DMS 273 treated with DMSO at 0.1 percent for 48 hours (cell line): ENCODE results near the gene SULT4A1.

Source experiments
- DNase-seq: peaks from one replicate; lab custom pipeline; 2025; lab: John Stamatoyannopoulos, UW

Gene SULT4A1

DNA sequence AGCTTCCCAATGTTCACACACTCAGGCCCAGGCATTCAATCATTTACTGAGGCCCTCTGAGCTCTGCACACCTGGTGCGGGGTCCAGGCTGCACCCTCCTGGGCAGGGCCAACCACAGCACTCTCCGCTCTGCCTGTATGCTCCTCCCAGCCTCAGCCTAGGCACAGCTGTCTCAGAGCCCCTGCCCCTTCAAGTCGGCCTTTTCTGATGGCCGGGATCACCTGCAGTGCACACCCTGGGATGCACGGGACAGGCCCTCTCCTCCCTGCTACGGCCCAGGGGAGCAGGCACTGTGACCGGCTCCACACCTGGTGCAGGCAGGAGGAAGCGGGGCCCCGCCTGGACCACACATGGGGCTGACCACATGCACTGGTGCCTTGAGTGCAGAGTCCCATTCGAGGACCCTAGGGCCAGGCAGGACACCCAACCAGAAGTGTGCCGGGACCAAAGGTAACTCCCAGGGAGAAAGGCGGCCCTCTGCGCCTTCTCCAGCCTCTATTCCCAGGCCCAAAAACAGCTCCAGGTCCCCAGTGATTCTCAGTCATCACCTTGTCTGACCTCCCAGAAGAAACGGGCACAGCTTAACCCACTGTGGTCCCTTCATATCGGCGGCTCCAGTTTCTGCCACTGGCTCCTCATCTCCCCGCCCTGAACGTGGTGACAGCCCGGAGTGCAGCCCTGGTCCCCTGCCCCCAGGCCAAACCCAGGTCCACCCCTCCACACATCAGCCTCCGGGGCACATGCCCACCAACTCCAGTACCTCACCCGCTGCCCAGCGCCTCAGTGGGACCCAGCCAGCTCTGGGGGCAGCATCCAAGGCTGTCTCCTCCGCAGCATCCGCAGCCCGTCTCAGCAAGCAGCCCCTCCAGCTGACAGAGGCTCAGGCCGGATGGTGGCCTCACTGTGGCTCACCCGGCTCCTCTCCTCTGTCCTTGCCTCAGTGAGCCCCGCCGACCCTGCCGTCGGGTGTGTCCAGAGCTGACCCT is 17.5 kb downstream of the SULT4A1 start:
- no peak for DNase-seq

DNA sequence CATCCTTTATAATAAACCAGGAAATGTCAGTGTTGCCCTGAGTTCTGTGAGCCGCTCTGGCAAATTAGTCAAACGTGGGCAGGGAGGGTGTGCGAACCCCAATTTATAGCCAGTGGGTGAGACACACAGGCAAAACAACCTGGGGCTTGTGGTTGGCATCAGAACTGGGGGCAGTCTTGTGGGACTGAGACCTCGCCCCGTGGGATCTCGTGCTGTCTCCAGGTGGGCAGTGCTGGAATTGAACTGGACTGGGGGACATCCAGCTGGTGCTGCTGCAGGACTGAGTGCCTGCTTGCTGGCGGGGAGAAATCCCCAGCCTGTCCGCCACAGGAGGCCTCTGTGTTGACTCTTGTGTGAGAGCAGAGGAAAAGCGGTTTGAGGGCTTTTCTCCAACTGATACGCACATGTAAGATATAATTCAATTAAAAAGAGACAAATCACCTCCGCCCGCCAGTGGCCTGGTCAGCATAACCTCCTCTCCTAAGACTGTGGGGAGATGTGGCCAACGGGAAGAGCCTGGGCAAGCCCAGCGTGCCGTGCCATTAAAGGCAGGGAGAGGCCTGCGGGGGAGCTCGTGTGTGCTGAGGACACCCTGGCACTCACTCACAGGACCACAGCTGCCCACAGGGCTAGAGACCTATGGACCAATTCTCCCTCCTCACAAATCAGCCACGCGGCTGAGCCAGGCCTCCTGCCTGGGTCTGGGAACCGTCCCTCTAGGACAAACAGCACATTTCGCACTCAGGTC is 18.4 kb downstream of the SULT4A1 start:
- no peak for DNase-seq

DNA sequence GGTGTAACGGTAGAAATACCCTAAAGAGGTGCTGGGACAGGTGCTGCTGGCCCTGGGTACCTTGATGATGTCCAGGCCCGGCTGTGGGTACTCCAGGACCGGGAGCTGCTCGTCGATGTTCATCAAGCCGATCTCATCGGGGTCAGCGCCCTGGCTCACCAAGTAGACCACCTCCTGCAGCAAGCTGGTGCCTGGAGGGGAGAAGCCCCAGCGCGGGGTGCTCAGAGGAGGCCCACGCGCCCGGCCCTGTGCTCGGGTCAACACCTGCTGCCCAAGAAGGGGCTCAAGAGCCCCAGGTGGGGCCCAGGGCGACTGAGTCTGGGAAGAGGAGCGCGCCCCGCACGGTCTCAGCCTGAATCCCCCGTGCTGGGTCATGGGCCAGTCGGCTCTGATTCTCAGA is 20.6 kb downstream of the SULT4A1 start:
- no peak for DNase-seq

DNA sequence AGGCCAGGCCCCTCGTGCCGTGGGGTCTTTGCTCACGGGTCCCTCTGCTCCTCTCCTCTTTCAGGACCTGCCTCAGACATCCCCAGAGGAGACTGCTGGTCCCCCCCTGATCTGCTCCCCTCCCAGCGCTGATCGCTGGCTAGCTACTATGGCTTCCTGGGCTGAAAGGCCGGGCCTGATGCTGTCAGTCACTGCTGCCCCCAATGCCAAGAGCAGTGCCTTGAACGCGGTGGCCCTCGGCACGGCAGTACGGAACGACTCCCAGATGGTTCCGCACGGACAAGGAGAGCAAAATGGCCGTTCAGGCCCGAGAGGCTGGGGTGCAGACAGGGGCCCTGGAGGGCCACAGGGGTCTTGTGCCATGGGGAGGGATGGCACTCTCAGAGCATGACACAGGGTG is 21.5 kb downstream of the SULT4A1 start:
- DNase-seq: no peak

DNA sequence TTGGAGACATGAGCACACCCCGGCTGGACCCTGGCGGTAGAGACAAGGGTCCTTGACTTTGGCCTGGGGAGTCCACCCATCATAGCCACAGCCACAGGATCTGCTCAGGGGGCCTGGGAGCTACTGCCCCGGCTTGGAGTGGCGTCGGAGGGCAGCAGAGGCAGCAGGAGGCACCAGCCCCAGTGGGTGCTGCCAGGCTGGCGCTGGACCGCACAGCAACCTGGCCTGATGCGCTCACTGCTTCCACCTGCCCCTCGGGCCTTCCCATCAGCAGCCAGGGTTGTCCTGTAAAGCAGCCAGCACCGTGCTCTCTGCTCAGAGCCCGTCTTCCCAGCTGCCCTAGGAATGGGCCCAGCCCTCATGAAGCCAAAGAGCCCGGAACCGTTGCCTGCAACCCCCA is 21.9 kb downstream of the SULT4A1 start:
- no peak for DNase-seq

DNA sequence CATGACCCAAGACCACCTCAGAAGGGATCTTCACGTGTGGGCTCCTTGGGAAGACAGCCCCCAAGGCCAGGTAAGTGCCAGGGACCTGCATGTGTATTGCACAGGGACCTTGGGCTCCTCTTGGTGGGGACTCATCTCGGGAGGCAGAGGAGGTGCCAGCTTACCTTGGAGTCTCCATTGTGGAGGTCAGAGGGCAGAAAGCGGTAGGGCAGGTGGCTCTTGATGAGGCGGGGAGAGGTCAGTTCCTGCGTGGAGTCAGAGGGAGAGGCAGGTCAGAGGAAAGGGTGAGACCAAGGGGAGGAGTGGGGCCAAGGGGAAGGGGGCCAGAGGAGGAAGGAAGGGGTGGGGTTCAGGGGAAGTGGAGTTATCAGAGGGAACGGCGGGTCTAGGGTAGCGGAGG is 22.5 kb downstream of the SULT4A1 start:
- no peak for DNase-seq

DNA sequence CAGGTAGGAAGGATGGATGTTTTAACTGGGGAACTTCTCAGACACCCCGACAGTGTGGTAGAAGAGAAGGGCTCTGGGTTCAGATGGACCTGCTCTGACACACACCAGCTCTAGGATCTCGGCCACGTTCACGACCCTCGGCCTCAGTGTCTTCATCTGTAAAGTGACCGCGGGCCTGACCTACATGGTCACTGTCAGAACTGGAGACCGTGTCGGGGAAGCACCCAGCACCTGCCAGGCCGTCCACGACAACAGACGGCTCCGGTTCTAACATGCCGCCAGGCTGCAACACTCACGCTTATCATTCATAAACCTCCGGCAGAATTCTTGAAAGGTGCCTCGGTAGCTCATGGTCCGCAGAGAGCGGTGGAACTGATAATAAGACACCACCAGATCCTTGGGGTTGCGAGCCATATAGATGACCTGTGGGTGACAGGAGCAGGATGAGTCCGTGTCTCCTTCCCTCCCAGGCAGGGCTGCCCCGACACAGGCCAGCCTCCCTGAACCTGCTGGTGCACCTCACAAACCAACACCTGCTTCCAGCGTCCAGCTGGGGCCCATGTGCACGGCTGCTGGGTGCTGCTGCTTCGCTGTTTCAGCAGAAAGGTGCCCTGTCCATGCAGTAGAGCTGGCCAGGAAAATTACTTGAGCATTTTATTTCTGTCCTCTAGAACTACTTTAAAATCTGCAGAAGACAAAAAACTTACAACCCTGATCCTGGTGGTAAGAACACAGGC is 23.6 kb downstream of the SULT4A1 start:
- no peak for DNase-seq

DNA sequence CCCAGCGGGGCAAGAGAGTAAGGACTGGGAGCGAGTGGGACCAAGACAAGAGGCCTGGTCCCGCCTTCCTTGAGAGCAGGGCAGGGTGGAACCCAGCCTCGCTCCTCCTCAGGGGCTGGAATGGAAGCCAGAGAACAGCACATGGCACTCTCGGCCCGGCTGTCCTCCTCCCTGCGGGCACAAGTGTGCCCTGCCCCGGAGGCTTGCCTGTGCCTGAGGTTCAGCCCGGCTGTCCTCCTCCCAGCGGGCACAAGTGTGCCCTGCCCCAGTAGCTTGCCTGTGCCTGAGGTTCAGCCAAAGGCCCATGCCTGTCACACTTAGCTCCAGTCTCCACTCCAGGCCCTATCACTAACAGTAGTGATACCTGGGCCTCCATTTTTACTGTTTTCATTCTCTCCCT is 24.2 kb downstream of the SULT4A1 start:
- DNase-seq: no peak

DNA sequence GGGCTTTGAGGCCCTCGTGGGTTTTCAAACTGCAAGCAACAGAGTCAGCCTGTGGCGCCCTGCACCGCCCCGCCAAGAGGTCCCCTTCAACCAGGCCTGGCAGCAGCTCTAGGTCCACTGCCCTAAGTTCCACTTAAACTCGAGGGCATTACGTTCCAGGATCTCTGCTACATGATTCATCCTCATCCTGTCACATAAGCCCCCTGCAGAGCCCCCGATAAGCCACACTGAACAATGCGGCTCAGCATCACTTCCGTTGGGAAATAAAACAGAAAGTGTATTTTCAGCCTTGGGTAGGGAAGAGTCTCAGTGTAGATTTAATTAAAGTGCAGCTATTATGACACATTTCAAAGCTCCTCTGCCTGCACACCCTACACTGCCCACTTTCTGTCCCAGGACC is 24.6 kb downstream of the SULT4A1 start:
- no peak for DNase-seq

DNA sequence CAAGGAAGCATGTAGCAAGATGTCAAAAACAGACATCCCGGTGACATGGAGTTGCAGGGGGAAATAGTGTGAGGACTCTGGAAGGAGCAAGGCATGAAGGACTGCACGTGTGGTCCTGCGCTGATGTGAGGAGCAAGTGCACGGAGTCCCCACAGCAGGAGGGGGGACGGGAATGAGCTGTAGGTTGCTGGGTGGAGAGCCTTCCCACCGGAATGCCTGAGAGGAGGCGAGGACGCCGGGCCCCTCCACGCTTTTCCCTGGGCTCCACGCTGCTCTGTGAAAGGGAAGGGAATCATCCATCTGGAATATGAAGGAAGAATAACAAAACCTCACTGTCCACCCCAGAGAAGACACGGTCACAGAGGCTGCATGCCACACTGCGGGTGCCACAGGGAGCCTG is 26.6 kb downstream of the SULT4A1 start:
- DNase-seq: no peak

DNA sequence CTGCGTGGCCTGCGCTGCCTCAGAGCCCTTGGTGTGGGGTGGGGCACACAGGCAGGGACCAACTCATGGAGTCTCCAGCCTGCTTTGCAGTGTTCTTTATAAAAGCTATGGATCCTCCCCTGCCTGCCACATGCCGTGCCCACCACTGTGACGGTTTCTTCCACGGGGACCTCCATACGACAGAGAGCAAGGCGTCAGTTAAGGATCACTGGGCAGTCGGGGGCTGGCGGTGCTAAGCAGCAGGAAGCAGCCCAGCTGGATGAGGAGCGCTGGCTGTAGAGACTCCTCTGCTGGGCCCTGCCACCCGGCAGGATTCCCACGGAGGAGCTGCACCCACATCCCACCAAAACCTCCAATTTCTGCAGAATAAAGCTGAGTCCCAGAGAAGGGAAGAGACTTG is 27.1 kb downstream of the SULT4A1 start:
- no peak for DNase-seq

DNA sequence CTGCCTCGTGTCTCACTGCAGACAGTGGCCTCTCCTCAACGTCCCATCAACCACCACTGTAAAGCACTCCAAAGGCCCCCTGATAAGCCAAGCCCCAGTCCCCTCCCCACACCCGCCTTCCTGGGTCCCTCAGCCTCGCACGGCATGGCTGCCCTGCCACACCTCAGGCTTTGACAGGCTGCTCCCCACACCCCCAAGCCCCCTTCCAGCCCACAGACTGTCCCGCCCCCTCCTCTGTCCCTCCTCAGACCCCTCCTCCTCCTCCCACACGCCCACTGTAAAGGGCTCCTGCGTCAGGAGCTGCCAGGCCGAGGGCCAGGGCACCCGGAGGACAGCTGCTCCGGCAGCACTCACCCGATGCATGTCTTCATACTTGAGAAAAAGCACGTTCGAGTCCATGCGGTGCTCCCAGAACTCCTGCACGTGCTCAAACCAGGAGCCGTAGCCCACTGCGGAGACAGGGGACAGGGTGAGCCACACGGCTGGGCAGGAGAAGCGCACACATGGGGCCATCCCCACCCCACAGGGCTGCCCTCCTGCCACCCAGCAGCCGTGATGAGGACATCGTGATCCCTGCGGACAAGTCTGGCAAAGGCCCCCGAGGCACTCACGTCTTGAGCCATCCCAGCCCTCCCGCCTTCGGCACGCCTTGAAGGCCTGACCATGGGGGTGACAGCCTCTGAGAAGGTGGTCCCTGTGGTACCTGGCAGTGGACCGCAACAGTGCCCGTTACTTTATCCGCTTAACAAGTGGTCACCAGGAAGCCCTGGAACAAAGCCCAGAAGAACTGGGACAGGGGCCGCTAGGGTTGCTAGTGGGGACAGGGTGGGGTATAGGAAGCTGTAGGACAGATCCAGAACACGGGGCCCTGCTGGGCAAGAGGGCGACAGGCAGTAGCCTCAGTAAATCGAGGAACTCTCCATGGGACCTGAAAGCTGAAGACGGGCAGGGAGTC is 28.8 kb downstream of the SULT4A1 start:
- DNase-seq: no peak

DNA sequence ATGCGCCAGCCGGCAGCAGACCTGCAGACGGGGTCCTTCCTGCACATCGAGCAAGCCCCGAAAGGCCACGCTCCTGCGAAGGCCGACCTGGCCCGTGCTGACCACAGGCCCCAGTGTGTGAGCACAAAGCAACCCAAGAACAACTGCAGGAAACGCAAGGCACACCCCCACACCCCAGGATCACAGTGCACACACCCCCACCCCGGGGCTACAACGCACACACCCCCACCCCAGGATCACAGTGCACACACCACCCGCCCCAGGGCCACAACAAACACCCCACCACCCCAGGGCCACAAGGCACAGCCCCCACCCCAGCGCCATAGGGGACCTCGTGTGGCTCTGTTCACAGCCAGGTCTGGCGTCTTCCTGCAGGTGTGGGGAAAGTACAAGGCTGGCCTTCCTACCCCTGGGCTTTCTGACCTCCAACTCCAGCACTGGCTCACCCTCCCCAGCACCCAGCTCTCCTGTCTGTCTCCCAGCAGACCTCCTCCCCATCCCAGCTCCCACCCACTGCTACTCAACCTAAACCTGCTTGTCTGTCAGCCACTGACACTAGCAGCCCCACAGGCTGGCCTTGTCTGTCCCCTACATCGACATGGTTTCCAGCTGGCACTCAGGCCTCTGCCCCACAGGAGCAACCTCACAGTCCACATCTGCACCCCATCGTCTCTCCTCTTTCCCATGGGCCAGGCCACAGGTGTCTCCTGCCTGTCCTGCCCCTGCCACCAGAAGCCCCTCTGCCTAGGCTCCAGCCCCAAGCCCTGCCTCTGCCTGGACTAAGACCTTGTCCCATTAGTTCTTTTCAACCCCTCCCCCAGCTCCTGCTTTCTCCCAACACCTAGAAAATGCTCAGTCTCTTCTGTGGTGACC is 29.7 kb downstream of the SULT4A1 start:
- DNase-seq: no peak

DNA sequence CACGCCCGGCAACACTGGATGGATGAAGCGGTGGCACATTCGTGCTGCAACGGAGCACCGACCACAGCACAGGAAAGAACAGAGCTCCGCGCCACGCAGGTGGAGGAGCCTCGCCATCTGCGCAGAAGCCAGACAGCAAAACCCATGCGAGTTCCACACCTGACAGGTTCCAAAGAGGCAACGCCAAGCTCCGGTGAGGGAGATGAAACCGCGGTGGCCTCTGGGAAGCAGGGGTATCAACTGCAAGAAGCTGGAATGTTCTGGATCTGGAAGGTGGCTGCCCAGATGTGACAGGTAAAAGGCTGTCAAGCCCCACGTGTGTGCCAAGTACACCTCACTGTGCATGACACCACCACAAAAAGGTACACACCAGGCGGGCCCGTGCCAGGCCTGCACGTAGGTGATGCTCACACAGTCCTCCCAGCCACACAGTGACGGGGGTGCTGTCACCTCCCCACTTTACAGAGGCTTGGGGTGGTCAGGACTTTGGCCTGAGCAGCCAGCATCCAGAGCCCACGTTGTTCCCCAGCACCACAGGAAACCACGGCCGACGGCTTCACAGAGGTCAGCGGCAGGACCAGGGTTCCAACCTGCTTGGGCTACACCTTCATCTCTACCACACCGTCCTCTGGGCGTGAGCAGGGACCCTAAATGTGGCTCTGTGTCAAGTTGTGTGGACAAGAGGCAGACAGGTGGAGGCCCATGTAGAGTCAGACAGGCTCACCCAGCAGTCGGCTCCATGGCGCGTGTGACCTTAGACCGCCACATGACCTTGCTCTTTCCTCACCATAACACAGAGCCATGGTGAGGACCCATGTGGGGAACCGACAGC is 30.5 kb downstream of the SULT4A1 start:
- DNase-seq: no peak

DNA sequence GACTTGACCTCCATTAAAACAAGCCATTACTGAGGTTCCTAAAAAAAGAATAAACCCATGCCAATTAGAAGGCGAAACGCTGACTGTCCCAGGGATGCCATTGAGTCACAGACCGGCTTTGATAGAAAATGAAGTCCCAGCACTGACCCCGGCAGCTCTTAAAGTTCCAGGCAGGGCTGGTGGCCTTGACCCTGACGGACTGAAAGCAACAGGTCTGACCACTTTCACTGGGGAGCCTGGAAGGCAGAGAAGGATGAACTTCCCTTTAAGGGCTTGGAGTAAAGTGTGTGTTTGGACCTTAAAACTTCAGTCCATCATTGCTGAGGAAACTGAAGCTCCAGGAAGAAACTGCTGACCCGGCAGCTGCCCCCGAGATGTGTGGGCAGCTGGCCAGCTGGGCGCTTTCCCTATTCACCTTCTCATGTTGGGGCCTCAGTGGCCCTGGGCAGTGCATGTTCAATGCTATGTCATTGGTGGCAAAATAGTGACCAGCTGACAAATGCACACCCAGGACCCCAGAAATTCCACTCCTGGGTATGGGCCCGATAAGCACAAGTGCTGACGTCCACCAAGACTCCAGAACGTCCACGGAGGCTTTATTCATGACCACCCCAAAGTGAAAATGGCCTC is 31.3 kb downstream of the SULT4A1 start:
- DNase-seq: no peak

DNA sequence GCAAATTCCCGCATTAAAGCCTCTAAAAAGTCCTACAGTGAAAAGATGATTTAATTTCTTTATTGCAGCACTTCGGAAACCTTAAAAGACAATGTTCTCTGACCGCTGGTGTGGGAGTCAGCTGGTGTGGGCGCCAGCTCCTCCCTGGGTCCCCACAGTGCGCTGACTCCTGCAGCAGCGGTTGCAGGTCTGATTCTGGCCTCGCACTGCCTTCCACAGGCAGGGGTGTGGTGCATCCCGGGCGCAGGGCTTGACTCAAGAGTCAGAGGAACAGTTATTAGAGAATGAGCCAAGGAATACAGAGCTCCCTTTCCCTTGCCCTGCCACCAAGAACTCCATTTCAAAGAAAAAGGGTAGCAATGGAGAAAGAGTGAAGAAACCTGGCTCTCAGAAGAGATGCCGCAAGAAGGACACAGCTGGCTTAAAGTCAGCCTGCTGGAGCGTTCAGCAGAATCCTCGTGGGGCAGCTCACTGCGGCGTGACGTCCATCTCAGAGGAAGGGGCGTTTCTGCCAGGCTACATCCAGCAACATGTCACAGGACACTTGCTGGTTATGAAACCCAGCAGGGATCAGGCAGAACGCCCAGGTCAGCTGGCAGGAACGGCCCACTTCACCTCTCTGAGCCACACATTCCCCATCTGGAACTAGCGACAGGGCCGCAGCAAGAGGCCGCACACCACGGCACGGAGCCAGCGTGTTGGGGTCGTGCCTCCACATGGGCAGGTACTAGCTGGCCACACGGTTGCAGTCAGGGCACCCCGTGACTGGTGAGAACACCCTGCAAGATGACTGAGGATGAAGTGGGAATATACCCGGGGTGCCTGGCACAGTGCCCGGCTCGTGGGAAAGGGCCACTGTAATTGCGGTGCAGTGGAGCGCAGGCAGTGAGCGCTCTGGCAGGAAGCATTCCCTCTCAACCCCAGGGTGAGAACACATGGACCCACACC is 32.1 kb downstream of the SULT4A1 start:
- DNase-seq: peak; percentile 5

DNA sequence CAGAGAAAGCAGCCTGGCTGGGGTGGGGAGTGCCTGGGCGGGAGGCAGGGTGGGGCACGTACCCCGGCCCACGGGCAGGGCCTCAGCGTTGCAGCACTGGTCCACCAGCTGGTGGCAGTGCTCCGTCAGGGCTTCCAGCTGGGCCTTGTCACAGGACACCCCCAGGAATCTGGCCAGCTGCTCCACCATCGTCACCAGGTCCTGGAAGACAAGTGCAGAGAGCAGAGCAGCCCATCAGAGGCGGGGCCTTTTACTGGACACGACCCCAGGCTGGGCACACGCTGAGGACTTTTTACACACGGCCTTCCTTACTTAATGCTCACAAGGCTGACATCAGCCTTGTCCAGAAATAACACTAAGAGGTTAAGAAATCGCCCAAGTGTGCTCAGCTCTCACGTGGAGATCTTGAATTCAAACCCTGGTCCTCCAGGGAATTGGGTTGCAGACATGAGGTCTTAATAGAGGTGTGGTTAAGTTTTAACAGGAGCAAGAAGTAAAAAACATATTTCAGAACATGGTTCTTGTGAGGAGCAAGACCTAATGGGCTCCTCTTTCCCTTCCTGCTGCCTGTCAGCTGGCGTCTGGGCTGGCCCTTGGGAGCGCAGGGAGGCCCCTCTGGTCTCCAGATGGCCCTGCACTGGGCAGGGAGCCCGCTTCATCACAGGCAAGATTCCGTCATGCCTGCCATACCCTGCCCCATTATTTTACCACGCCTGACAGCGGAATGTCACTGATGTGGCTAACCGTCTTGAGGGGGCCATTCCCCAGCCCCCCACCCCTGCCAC is 33.1 kb downstream of the SULT4A1 start:
- peak; percentile 17 for DNase-seq
